ENCODE data around the gene AREL1. TPM values are rescaled to one million over a fixed set of nuclear protein-coding genes. Genes with fewer than 3 reads are reported as not detected.

AREL1 gene
- total and polyA plus RNA-seq, 2 donors (not counting 3 experiments of a cell fraction or from before 2014, with no cell fraction given) = 46.4 to 67.2 TPM

GRCh38 chr14:74673768-74674167 lies 39.1 kb downstream of the AREL1 start:
- no peak for TF ChIP-seq POLR2AphosphoS5 (IDR thresholded peaks at IDR 0.05; ENCODE audit: insufficient read depth, low read depth, low read length)
- TF ChIP-seq, protein P1, sequence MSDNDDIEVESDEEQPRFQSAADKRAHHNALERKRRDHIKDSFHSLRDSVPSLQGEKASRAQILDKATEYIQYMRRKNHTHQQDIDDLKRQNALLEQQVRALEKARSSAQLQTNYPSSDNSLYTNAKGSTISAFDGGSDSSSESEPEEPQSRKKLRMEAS (IDR thresholded peaks at IDR 0.05; ENCODE audit: insufficient read depth, insufficient read length) = no peak
- TF ChIP-seq JUN (IDR thresholded peaks at IDR 0.05; ENCODE audit: borderline replicate concordance, insufficient read depth, insufficient read length, low read depth) = no peak
- TF ChIP-seq FOS (IDR thresholded peaks at IDR 0.05; ENCODE audit: borderline replicate concordance, insufficient read depth, low read length) = no peak
- TF ChIP-seq POLR2A (IDR thresholded peaks at IDR 0.05; ENCODE audit: low read depth, low read length) = no peak
- no peak for TF ChIP-seq GATA2 (IDR thresholded peaks at IDR 0.05; ENCODE audit: insufficient read depth, insufficient read length, low read depth, low read length)
- no peak for TF ChIP-seq EZH2 (IDR thresholded peaks at IDR 0.05; ENCODE audit: borderline replicate concordance, low read depth, low read length, severe bottlenecking)
- no peak for TF ChIP-seq CTCF (IDR thresholded peaks at IDR 0.05; ENCODE audit: extremely low read depth in 1 of 2, insufficient read depth in 1 of 2, low read depth in 1 of 2, low read length in 2 of 2)
- TF ChIP-seq MYC (IDR thresholded peaks at IDR 0.05; ENCODE audit: low read depth, low read length) = no peak
- ChIA-PET CTCF (interaction anchor here (1.4 to 4.2 kb wide), 2 partner anchors 61 to 65 kb away, joined by 3 to 31 read pairs; no protein-coding TSS in a partner anchor), POLR2A (no interaction called here)
- Histone ChIP-seq H3K4me1 (ENCODE audit: control insufficient read depth, extremely low read depth, insufficient read depth, low read length) (peaks cover 26% of the 10 kb centered on the region), H3K4me2 (ENCODE audit: insufficient read depth, low read length) (no peak overlapping the region), H2AFZ (ENCODE audit: low read depth, low read length) (no peak overlapping the region), H4K20me1 (replicated peaks; ENCODE audit: control insufficient read depth, extremely low read depth, insufficient read depth, low read length) (no peaks in the 10 kb centered on the region), H3K9me3 (replicated peaks; ENCODE audit: control insufficient read depth, insufficient read depth, low read length) (no peaks in the 10 kb centered on the region), H3K9me1 (replicated peaks; ENCODE audit: control insufficient read depth, extremely low read depth, insufficient read depth, low read length) (no peaks in the 10 kb centered on the region), H3K9ac (replicated peaks; ENCODE audit: extremely low read depth, insufficient read depth, low read length) (no peak overlapping the region), H3K36me3 (ENCODE audit: control insufficient read depth in 2 of 2, extremely low read depth in 1 of 2, insufficient read depth in 2 of 2, low read length in 2 of 2) (peaks cover 17 to 30% of the 10 kb centered on the region in 2 experiments), H3K27ac (ENCODE audit: insufficient read depth, low read depth, low read length) (no peak overlapping the region), H3K79me2 (ENCODE audit: control insufficient read depth, insufficient read depth, low read length) (no peaks in the 10 kb centered on the region), H3K4me3 (replicated peaks in 1 of 3; ENCODE audit: insufficient read depth in 1 of 3, low read depth in 1 of 3, low read length in 3 of 3) (no peak overlapping the region), H3K27me3 (ENCODE audit: control insufficient read depth in 2 of 2, insufficient read depth in 2 of 2, low read length in 2 of 2) (no peaks in the 10 kb centered on the region)
- no peak for DNase-seq (ENCODE audit: low read depth, low spot score)
- no TSS peak for BruUV-seq (replicated peaks)
- dilution Hi-C loops (cut with MboI; ENCODE audit: extremely low pct_ligation_motif_present, low sequenced_read_pairs) (no loop called here), intact Hi-C loops (cut with micrococcal nuclease) (loop anchor here (5.0 kb wide), 1 partner anchor 129 kb away; no protein-coding TSS in a partner anchor)
- FAIRE-seq = no peak
